HepG2 (cell line): Measurements from ENCODE around the gene POU2F1. TPM values are rescaled to one million over a fixed set of nuclear protein-coding genes. Genes with fewer than 3 reads are reported as not detected.

Experiments used
- ATAC-seq: fragments of 200-7000 bp; cut with Tn5 transposase; 3 replicates; pipeline ENCODE4 v1.9.1; 2020; ENCODE audit warnings: mild to moderate bottlenecking, moderate library complexity
- BruUV-seq: library from RNA; stranded (reverse); fragments of 400-500 nt; replicated peaks from 2 replicates; lab custom pipeline; 2021; lab: Mats Ljungman, UMichigan
- CTCF ChIA-PET: fragments of 300-600 bp; formaldehyde crosslinking; extraction: SDS; loops from one replicate; lab custom pipeline; 2021; ENCODE audit warnings: low total read pairs, inconsistent platforms, low intra/inter-chr PET ratio; lab: Yijun Ruan, JAX
- POLR2A ChIA-PET: fragments of 350-600 bp; sonication (Branson Sonifier 250); formaldehyde crosslinking; loops from one replicate; lab custom pipeline; 2020; ENCODE audit warnings: antibody characterized with exemption, inconsistent platforms; lab: Yijun Ruan, JAX
- DNase-seq: peaks from one replicate; pipeline ENCODE4 v3.0.0-alpha.2; 2015; ENCODE audit warnings: low spot score
- FAIRE-seq: peaks from 3 replicates; lab custom pipeline; 2011; peaks lifted over from hg19 to GRCh38; lab: Jason Lieb, UNC
- H2AFZ ChIP-seq: one replicate; pipeline ENCODE4 v1.6.1; 2011; ENCODE audit warnings: low read length, inconsistent platforms
- H3K27ac ChIP-seq: fragments of 300-600 bp; 3 replicates; pipeline ENCODE4 v1.8.0; 2011; ENCODE audit warnings: mixed run types, mild to moderate bottlenecking, mixed read lengths, low read length, inconsistent platforms; ENCODE audit not compliant: insufficient read depth; ENCODE audit errors: extremely low read length
- H3K27me3 ChIP-seq, 2 experiments: fragments of 200-600 bp in 1 of 2; 2 replicates in 1 of 2; 3 replicates in 1 of 2; pipeline versions ENCODE4 v1.6.0 to v1.8.0; 2011; ENCODE audit warnings: low read length in 2 of 2, mild to moderate bottlenecking in 2 of 2, moderate library complexity in 2 of 2, inconsistent platforms in 1 of 2; ENCODE audit not compliant: insufficient read depth in 2 of 2, control insufficient read depth in 1 of 2
- H3K36me3 ChIP-seq, 2 experiments: fragments of 200-600 bp in 1 of 2; replicated peaks in 1 of 2; 2 replicates in 1 of 2; 3 replicates in 1 of 2; pipeline versions ENCODE4 v1.5.1 to v1.8.0; 2011; ENCODE audit warnings: low read length in 2 of 2, inconsistent platforms in 1 of 2; ENCODE audit not compliant: insufficient read depth in 2 of 2, control insufficient read depth in 1 of 2
- H3K4me1 ChIP-seq: 2 replicates; pipeline ENCODE4 v1.5.1; 2012; ENCODE audit warnings: low read length, inconsistent platforms; ENCODE audit not compliant: insufficient read depth
- H3K4me2 ChIP-seq: 2 replicates; pipeline ENCODE4 v1.6.0; 2011; ENCODE audit warnings: low read depth, low read length, inconsistent platforms
- H3K4me3 ChIP-seq, 3 experiments: fragments of 200-600 bp in 1 of 3; sonication (generic), shearing (Covaris generic) in 1 of 3; replicated peaks in 1 of 3; 2 replicates each; pipeline ENCODE4 v1.5.1; 2011 to 2016; ENCODE audit warnings: low read length in 3 of 3, inconsistent platforms in 2 of 3, low read depth in 2 of 3, mild to moderate bottlenecking in 2 of 3, control low read depth in 1 of 3, mixed read lengths in 1 of 3; ENCODE audit not compliant: insufficient read depth in 1 of 3
- H3K79me2 ChIP-seq: one replicate; pipeline ENCODE4 v1.6.1; 2011; ENCODE audit warnings: low read length, inconsistent platforms; ENCODE audit not compliant: insufficient read depth
- H3K9ac ChIP-seq: 2 replicates; pipeline ENCODE4 v1.6.0; 2011; ENCODE audit warnings: mild to moderate bottlenecking, low read depth, low read length, inconsistent platforms; ENCODE audit not compliant: insufficient read depth
- H3K9me3 ChIP-seq: 2 replicates; pipeline ENCODE4 v1.5.1; 2012; ENCODE audit warnings: mild to moderate bottlenecking, low read length
- H4K20me1 ChIP-seq: 2 replicates; pipeline ENCODE4 v1.6.0; 2011; ENCODE audit warnings: inconsistent platforms, mild to moderate bottlenecking, low read length, moderate library complexity; ENCODE audit not compliant: insufficient read depth
- FOSL1 ChIP-seq: sonication (generic); formaldehyde crosslinking; IDR thresholded peaks from 2 replicates; pipeline ENCODE4 v1.9.0; 2021; ENCODE audit warnings: missing genetic modification reagents, borderline replicate concordance
- SNAPC4 ChIP-seq: sonication (generic); formaldehyde crosslinking; IDR thresholded peaks from 2 replicates; pipeline ENCODE4 v1.4.0; 2020; ENCODE audit warnings: mild to moderate bottlenecking, missing genetic modification reagents
- TMF1 ChIP-seq: sonication (generic); formaldehyde crosslinking; IDR thresholded peaks from 2 replicates; pipeline ENCODE4 v1.8.1; 2022; ENCODE audit warnings: low read depth, missing genetic modification reagents
- ZNF260 ChIP-seq: sonication (generic); formaldehyde crosslinking; IDR thresholded peaks from 2 replicates; pipeline ENCODE4 v1.4.0; 2020; ENCODE audit warnings: missing genetic modification reagents, low read depth, mild to moderate bottlenecking, borderline replicate concordance
- ZNF460 ChIP-seq: sonication (generic); formaldehyde crosslinking; IDR thresholded peaks from 2 replicates; pipeline ENCODE4 v1.5.1; 2020; ENCODE audit warnings: missing genetic modification reagents, mild to moderate bottlenecking, borderline replicate concordance
- ZNF788 ChIP-seq: sonication (generic); formaldehyde crosslinking; IDR thresholded peaks from 2 replicates; pipeline ENCODE4 v1.5.0; 2020; ENCODE audit warnings: mild to moderate bottlenecking, missing genetic modification reagents, borderline replicate concordance
- WGBS: methylation state at CpG from one replicate; pipeline ENCODE4 v1.1.6; 2017; ENCODE audit warnings: low lambda C conversion rate; 5-methylcytosine and 5-hydroxymethylcytosine counted together
- in situ Hi-C: cut with HindIII; loops from 2 replicates; pipeline ENCODE4 v1.10.0; 2017; ENCODE audit warnings: low pct_unique_long_range_greater_than_20kb; ENCODE audit not compliant: extremely low pct_ligation_motif_present
- intact Hi-C: fragments of 100-400 bp; cut with micrococcal nuclease; formaldehyde crosslinking; loops from one replicate; pipeline ENCODE4 v1.10.0; 2022; ENCODE audit not compliant: unreplicated experiment
- polyA plus RNA-seq, 8 experiments: library from polyadenylated mRNA; depleted of rRNA in 3 of 8; stranded (reverse) in 7 of 8; unstranded in 1 of 8; fragments of >200 nt; fragmentation: Illumina TruSeq in 4 of 8; extraction: Trizol in 4 of 8; gene quantifications; 2 replicates each; pipeline versions ENCODE4 v1.2.1 to v1.2.3, GENCODE V29; 2011 to 2016; ENCODE audit warnings: low read depth in 4 of 8, missing spikeins in 1 of 8, mixed read lengths in 1 of 8; ENCODE audit not compliant: insufficient read depth in 1 of 8
- total RNA-seq, 5 experiments: library from RNA; depleted of rRNA; stranded (reverse); fragments of >200 nt; fragmentation: Illumina TruSeq; extraction: Trizol; gene quantifications; 2 replicates each; pipeline ENCODE4 v1.2.3, GENCODE V29; 2016; ENCODE audit warnings: low read depth in 1 of 5

POU2F1 gene
- total and polyA plus RNA-seq, 2 of the 13 experiments (the other 11 are each of a cell fraction or from before 2014, with no cell fraction given), result 10.2 to 13.0 TPM

- no peak overlapping the region for H3K4me3 ChIP-seq
- no peak overlapping the region for H3K4me2 ChIP-seq
- ATAC-seq, result no peak
- ChIA-PET CTCF (no interaction called here), POLR2A (no interaction called here)
- H2AFZ ChIP-seq, result no peak overlapping the region
- peaks cover 73% of the 10 kb centered on the region for H3K4me1 ChIP-seq
- no peaks in the 10 kb centered on the region for H3K36me3 ChIP-seq
- intact Hi-C loops (loop anchor here (5.0 kb wide), 1 partner anchor 42 kb away; no protein-coding TSS in a partner anchor), in situ Hi-C loops (no loop called here)
- no TSS peak for BruUV-seq
- no peaks in the 10 kb centered on the region for H4K20me1 ChIP-seq
- no peak for TF ChIP-seq TMF1 (CRISPR knock-in tag)
- TF ChIP-seq ZNF460 (CRISPR knock-in tag), result no peak
- no peak for TF ChIP-seq ZNF260 (CRISPR knock-in tag)
- no peak for TF ChIP-seq SNAPC4 (CRISPR knock-in tag)
- TF ChIP-seq ZNF788 (CRISPR knock-in tag), result no peak
- TF ChIP-seq FOSL1 (CRISPR knock-in tag), result no peak
- no peak overlapping the region for H3K9ac ChIP-seq
- WGBS, result 100% methylated on average over 5 of the region's 5 CpGs
- no peak overlapping the region for H3K27ac ChIP-seq
- H3K79me2 ChIP-seq, result peaks cover 51% of the 10 kb centered on the region
- FAIRE-seq, result no peak
- H3K9me3 ChIP-seq, result no peaks in the 10 kb centered on the region
- no peaks in the 10 kb centered on the region for H3K27me3 ChIP-seq
- no peak for DNase-seq
These were observed 69.3 kb downstream of the POU2F1 start for GRCh38 chr1:167289966-167290365.
